ACC112 (cell line): ENCODE measurements around the gene CTIF.

Experiments used
- H2AFZ ChIP-seq: fragments of 200-600 bp; sonication (generic); one replicate; pipeline ENCODE4 v1.6.0; 2017; ENCODE audit warnings: antibody characterized with exemption, low read length; ENCODE audit not compliant: unreplicated experiment
- H3K27ac ChIP-seq: fragments of 200-600 bp; sonication (generic); 2 replicates; pipeline ENCODE4 v1.5.1; 2014; ENCODE audit warnings: low read depth, mild to moderate bottlenecking, antibody characterized with exemption, low read length, moderate library complexity
- H3K27me3 ChIP-seq: fragments of 200-600 bp; sonication (generic); 2 replicates; pipeline ENCODE4 v1.6.1; 2014; ENCODE audit warnings: mild to moderate bottlenecking, antibody characterized with exemption, low read length, moderate library complexity, mixed read lengths; ENCODE audit not compliant: insufficient read depth
- H3K36me3 ChIP-seq: fragments of 200-600 bp; sonication (generic); 2 replicates; pipeline ENCODE4 v1.6.1; 2016; ENCODE audit warnings: mild to moderate bottlenecking, antibody characterized with exemption, low read length, moderate library complexity, mixed read lengths; ENCODE audit not compliant: insufficient read depth
- H3K4me1 ChIP-seq: fragments of 200-600 bp; sonication (generic); one replicate; pipeline ENCODE4 v1.6.1; 2016; ENCODE audit warnings: low read length, mixed read lengths; ENCODE audit not compliant: insufficient read depth, unreplicated experiment, control insufficient read depth
- H3K4me3 ChIP-seq: fragments of 200-600 bp; sonication (generic); 2 replicates; pipeline ENCODE4 v1.5.1; 2014; ENCODE audit warnings: mild to moderate bottlenecking, low read depth, low read length
- H3K79me2 ChIP-seq: fragments of 200-600 bp; sonication (generic); one replicate; pipeline ENCODE4 v1.6.0; 2016; ENCODE audit warnings: low read length; ENCODE audit not compliant: control insufficient read depth, unreplicated experiment, insufficient read depth

CTIF gene

DNA sequence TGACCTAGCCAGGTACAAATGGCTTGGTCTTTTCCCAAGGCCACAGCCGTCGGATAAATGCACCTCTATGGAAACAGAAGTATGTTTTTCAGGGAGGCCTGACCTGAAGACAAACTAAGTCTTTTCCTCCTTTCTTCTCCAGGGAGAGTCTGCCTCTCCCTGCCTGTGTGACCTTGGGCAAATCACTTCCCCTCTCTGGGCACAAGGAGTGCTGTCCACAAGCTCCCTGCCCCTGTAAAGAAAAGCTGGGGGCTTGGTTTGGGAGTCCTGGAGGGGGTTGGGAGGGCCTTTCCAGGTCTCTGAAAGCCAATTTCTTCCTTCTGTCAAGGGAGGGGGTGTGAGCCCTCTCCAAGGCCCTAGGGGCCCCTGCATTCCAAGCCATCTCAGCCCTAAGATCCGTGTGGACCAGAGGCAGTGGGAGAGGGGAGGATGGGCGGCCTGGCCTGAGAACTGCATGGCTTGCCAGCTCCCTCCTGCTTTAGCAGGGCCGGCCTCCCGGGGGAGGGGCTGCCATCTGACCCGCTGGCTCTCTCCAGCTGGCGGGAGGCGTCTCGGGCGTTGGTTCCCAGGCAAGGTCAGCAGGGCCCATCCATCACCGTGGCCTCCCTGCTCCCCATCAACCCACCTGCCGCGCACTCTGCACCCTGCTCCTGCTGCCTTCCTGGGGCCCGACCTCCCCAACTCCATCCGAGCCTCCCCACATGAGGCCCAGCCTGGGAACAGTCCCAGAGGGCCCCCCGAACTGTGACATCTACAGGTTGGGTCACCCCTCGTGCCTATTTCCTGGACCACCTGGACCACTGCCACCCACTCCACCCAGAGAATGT, 350.5 kb downstream of the CTIF start:
- Histone ChIP-seq H3K79me2 (no peaks in the 10 kb centered on the region), H3K4me3 (no peak overlapping the region), H3K27me3 (no peaks in the 10 kb centered on the region), H3K36me3 (no peaks in the 10 kb centered on the region), H3K27ac (no peak overlapping the region), H3K4me1 (no peaks in the 10 kb centered on the region), H2AFZ (no peak overlapping the region)

DNA sequence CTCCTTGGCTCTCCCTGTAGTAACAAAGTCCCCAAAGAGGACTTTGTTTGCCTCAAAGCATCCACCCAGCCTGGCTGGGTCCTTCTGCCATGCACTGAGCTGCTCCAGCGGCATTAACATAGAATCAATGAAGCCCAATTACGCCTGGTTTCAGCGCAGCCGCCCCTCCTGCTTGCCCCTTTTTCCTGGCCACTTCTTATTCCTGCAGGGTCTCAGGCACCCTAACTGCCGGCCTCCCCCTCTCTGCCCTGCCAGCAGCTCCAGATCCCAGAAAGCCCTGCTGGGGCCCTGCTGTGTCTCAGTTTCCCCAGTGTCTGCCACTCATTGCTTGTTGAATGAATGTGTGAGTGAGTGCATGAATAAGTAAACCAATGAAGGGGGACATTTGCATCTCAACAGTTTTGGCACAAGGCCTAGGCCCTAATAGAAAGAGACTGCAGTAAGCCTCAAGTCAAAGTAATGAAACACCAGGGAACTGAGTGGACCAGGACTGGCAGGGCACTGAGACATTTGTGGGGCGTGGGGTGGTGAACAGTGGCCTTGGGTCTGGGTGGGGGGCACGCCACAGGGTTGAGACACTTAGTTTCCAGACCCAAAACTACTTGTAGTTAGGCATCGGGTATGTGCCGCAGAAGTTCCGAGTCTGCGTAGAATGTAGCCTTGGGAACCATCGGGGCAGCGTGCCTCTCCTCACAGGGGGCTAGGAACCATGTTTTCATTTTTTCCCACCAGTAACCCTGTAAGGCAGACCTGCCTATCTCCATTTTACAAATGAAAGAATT, 351.3 kb downstream of the CTIF start:
- no peak overlapping the region for H2AFZ ChIP-seq

DNA sequence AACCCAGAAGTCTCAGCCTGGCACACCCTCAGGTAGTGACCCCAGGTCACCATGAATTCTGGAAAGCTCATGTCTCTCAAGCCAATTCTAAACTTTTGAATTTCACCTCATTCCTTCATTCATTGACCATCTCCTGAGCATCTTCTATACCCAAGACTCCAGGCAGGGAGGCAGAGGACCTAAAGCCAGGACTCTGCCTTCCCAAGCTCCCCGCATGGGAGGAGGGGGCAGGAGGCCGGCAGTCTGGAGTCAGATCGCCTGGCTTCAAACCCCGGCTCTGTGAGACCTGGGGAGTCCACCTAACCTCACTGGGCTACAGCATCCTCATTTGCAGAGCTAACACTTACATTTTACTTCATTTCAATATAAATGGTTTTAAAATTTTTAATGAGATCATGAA, 352.9 kb downstream of the CTIF start:
- peaks cover 4% of the 10 kb centered on the region for H3K4me1 ChIP-seq
- H2AFZ ChIP-seq: no peak overlapping the region
- H3K27me3 ChIP-seq: no peaks in the 10 kb centered on the region
- H3K4me3 ChIP-seq: no peak overlapping the region
- no peaks in the 10 kb centered on the region for H3K79me2 ChIP-seq
- no peak overlapping the region for H3K27ac ChIP-seq
- no peaks in the 10 kb centered on the region for H3K36me3 ChIP-seq

More for the DNA sequence above, 351.3 kb downstream of the CTIF start:
- H3K4me1 ChIP-seq: no peaks in the 10 kb centered on the region
- H3K27me3 ChIP-seq: no peaks in the 10 kb centered on the region
- H3K79me2 ChIP-seq: no peaks in the 10 kb centered on the region
- H3K36me3 ChIP-seq: no peaks in the 10 kb centered on the region
- no peak overlapping the region for H3K4me3 ChIP-seq
- H3K27ac ChIP-seq: no peak overlapping the region

DNA sequence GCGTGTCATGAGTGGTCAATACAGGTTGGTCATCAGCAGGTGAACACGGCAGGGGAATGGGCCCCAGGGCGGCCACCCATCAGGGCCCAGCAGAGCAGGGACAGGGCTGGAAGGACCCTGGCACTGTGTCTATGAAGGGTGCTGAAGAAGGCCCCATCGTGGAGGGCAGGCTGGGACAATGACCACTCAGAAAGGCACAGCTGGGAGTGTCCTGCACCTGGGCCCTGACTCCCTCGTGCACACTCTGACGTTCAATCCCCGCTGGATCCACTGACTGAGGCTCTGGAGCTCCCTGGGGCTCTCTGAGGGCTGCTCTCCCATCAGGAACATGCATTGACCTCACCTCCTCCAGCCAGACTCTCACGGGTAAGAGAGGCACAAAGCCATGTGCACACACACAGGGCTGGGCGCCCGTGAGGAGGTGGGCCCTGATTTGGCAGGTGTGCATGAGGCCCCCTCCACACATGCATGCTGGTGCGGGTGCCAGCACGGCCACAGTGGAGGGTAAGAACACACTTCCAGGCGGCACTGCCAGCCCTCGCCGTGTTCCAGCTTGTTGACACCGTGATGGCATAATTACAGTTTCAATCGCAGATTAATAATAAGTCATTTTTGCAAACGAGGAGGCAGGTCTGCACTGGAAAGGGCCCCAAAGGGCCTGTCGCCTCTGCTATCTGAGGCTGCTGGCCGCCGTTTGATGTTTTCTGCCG, 353.5 kb downstream of the CTIF start:
- Histone ChIP-seq H3K27me3 (no peaks in the 10 kb centered on the region), H3K4me1 (peaks cover 10% of the 10 kb centered on the region), H3K79me2 (no peaks in the 10 kb centered on the region), H3K36me3 (no peaks in the 10 kb centered on the region), H3K4me3 (no peak overlapping the region), H2AFZ (no peak overlapping the region), H3K27ac (no peak overlapping the region)

DNA sequence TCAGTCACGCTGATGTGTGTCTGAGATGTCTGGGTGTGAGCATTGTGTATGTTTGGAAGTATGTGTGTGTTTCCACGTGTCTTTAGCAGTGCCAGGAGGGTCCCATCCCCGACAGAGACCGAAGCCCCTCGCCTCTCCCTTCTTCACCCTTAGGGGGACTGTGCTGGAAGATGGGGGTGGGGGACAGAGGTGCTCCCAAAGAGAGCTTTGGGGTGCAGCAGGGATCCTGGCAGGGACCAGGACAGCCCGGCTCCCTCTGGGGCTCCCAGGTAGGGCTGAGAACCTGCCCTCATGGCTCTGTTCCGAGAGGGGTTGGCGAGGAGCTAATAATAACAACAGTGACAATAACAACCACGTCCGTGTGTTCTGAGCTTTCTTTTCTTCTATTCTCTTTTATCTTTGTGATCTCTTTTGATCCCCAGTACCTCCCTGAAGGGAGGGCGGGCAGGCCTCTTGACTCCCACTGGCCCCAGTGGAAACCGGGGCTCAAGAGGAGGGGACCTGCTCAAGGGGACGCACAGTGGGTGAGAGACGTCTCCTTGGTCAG, 354.3 kb downstream of the CTIF start:
- H3K27me3 ChIP-seq: no peaks in the 10 kb centered on the region
- H2AFZ ChIP-seq: no peak overlapping the region
- H3K27ac ChIP-seq: no peak overlapping the region
- no peaks in the 10 kb centered on the region for H3K79me2 ChIP-seq
- H3K36me3 ChIP-seq: no peaks in the 10 kb centered on the region
- H3K4me1 ChIP-seq: peaks cover 14% of the 10 kb centered on the region
- no peak overlapping the region for H3K4me3 ChIP-seq

DNA sequence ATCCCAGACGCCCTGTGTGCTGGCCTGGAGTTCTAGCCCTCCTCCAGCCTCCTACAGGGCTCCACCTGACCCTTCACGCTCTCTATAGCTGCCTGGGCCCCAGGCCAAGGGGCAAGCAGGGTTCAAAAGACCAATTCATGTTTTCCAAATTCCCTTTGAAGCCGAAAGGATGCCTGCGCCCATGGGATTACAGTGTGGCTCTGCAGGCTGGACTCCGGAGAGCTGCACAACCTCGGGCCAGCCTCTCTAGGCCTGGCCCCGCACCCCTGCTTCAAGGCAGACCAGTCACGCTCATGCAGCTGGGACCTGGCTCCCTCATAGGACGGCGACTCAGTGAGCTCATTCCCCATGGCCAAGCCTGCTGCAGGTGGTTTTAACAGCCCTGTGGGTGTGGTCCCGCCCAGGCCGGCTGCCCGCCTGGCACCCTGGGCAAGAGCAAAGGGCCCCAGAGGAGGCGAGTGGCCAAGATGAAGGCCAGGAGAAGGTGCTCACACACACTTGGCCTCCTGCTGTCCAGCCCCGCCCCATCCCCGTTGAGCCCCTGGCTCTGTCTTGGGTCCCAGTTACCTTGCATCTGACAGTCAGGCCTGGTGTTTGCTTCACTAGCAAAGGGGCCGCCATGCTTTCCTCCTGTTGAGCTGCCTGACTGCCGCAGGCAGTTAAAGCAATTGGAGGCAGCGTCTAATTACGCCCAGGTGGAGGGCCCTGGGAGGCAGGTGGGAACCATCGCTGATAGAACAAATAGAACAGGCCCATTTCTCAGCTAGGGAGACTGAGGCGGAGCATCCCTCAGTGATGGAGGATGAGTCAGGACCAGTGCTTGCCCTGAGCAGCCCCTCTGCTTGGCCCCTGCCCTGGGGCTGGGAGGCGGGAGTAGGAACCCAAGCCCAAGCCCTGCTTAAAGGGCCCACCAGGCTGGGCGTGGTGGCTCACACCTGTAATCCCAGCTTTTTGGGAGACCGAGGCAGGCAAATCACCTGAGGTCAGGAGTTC, 355.1 kb downstream of the CTIF start:
- H3K79me2 ChIP-seq: no peaks in the 10 kb centered on the region
- H3K4me1 ChIP-seq: peaks cover 14% of the 10 kb centered on the region
- no peaks in the 10 kb centered on the region for H3K36me3 ChIP-seq
- no peak overlapping the region for H3K4me3 ChIP-seq
- no peak overlapping the region for H2AFZ ChIP-seq
- no peaks in the 10 kb centered on the region for H3K27me3 ChIP-seq
- H3K27ac ChIP-seq: no peak overlapping the region

DNA sequence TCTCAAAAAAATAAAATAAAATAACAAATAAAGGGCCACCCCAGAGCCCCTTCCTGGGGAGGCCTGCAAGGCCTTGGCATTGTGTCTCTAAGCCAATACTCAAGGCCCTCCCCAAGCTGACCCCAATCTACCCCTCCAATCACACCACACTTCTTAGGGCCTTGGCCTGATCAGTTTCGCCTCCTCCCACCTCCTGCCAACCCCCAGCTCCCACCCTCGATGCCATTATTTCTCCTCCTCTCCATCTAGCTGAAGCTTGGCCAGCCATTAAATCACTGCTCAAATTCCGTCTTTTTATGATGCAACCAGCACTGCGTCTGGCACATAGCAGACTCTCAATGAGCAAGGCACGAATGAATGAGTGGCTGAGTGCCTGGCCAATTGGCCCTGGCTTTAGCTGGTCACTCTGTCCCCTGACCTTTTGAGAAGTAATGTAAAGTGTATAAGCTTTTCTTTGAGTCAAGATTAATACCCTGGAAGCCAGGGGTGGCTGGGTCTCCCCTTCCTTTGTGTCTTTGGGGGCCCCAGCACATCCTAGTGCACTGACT, 356.0 kb downstream of the CTIF start:
- Histone ChIP-seq H3K4me1 (peaks cover 14% of the 10 kb centered on the region), H3K27ac (no peak overlapping the region), H3K79me2 (no peaks in the 10 kb centered on the region), H3K36me3 (no peaks in the 10 kb centered on the region), H2AFZ (no peak overlapping the region), H3K4me3 (no peak overlapping the region), H3K27me3 (no peaks in the 10 kb centered on the region)

DNA sequence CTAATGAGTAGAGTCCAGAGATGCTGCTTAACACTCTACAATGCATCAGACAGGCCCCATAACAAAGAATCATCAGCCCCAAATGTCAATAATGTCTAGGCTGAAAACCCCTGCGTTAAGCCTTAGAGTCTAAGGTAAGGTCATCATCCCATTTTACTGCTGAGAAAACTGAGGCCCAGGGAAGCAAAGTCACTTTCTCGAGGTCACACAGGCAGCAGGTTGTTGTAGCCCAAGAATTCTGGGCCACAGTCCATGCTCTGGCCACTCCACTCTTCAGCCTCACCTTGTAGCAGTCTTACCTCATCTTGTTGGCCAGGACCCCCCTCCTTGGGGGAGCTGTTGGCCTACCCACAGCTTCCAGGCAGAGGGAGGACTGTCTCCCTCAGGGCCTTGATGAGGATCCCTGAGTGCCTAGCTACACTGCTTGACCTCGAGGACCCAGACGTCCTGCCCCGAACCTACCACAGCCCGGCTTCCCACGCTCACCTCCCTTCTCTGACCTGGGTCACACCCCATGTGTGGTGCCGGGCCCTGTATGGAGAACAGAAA, 357.6 kb downstream of the CTIF start:
- Histone ChIP-seq H3K27me3 (no peaks in the 10 kb centered on the region), H3K36me3 (no peaks in the 10 kb centered on the region), H3K27ac (no peak overlapping the region), H3K79me2 (no peaks in the 10 kb centered on the region), H3K4me3 (no peak overlapping the region), H3K4me1 (peaks cover 14% of the 10 kb centered on the region), H2AFZ (no peak overlapping the region)

DNA sequence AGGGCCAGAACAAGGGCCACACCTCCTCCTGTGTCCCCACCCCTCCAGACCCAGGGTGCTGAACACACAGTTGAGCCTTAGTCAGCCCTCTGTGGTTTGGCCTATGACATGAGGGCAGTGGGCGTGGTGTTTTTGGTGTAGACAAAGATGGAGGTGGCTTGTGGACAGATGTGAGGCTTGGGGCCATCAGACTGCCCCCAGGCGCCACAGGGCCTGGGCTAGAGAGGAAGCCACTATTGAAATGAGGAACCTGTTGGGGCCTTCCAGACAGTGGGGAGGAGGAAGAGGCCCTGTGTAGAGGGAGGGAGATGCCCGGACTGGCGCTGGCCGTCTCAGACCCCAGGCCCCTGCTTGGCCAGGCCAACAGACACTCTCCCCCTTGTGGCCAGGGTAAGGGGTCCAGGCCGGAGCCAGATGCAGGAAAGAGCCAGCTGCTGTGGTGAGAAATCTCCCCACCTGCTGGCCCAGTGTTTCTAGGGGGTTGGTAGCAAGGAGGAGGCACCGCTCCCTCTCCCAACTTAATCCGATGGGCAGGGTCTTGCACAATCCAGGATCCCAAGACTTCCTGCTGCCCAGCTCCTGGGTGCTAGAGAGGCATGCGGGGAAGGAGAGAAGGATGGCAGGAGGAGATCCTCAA, 358.2 kb downstream of the CTIF start:
- peaks cover 20% of the 10 kb centered on the region for H3K4me1 ChIP-seq
- H2AFZ ChIP-seq: no peak overlapping the region
- no peaks in the 10 kb centered on the region for H3K79me2 ChIP-seq
- H3K4me3 ChIP-seq: no peak overlapping the region
- no peaks in the 10 kb centered on the region for H3K27me3 ChIP-seq
- H3K36me3 ChIP-seq: no peaks in the 10 kb centered on the region
- no peak overlapping the region for H3K27ac ChIP-seq
